SU-DHL-6 (cell line): ENCODE measurements around the gene SEC16A.

Source experiments
- H2AFZ ChIP-seq: fragments of 200-600 bp; sonication (generic); 2 replicates; pipeline ENCODE4 v1.6.1; 2014; ENCODE audit warnings: low read depth, mild to moderate bottlenecking, moderate library complexity, mixed read lengths, antibody characterized with exemption, low read length; ENCODE audit not compliant: severe bottlenecking
- H3F3A ChIP-seq: fragments of 200-600 bp; shearing (Covaris generic); 2 replicates; pipeline ENCODE4 v1.6.0; 2016; ENCODE audit warnings: antibody characterized with exemption, mild to moderate bottlenecking; ENCODE audit not compliant: insufficient read depth
- H3K27ac ChIP-seq: fragments of 200-600 bp; sonication (generic); 2 replicates; pipeline ENCODE4 v1.5.1; 2016; ENCODE audit warnings: low read depth, mild to moderate bottlenecking, low read length, moderate library complexity, mixed read lengths
- H3K27me3 ChIP-seq: fragments of 200-600 bp; sonication (generic), shearing (Covaris generic); 2 replicates; pipeline ENCODE4 v1.6.0; 2014; ENCODE audit warnings: mild to moderate bottlenecking, low read length
- H3K36me3 ChIP-seq: fragments of 200-600 bp; sonication (generic); 2 replicates; pipeline ENCODE4 v1.6.1; 2014; ENCODE audit warnings: mild to moderate bottlenecking, low read length, mixed read lengths
- H3K4me2 ChIP-seq: fragments of 300-600, 200-600 bp; shearing (Covaris generic), sonication (generic); 2 replicates; pipeline ENCODE4 v1.6.0; 2014; ENCODE audit warnings: low read length, low read depth, mild to moderate bottlenecking; ENCODE audit not compliant: poor library complexity, severe bottlenecking
- H3K4me3 ChIP-seq: fragments of 200-600 bp; sonication (generic); 2 replicates; pipeline ENCODE4 v1.5.1; 2014; ENCODE audit warnings: antibody characterized with exemption, low read length, mild to moderate bottlenecking, mixed read lengths; ENCODE audit not compliant: insufficient read depth, poor library complexity, severe bottlenecking
- H3K79me2 ChIP-seq: fragments of 200-600 bp; sonication (generic); 2 replicates; pipeline ENCODE4 v1.6.1; 2014; ENCODE audit warnings: mild to moderate bottlenecking, low read length, moderate library complexity; ENCODE audit not compliant: insufficient read depth
- H3K9ac ChIP-seq: fragments of 200-600 bp; sonication (generic); 2 replicates; pipeline ENCODE4 v1.7.0; 2014; ENCODE audit warnings: mild to moderate bottlenecking, low read length
- H3K9me2 ChIP-seq: fragments of 200-600 bp; sonication (generic); replicated peaks from 2 replicates; pipeline ENCODE4 v1.6.1; 2014; ENCODE audit warnings: low read length; ENCODE audit not compliant: insufficient read depth
- H3K9me3 ChIP-seq: fragments of 200-600 bp; sonication (generic); 2 replicates; pipeline ENCODE4 v1.6.1; 2014; ENCODE audit warnings: low read length, mixed read lengths; ENCODE audit not compliant: insufficient read depth
- H4K20me1 ChIP-seq: fragments of 200-600 bp; sonication (generic); 2 replicates; pipeline ENCODE4 v1.6.1; 2014; ENCODE audit warnings: low read depth, mild to moderate bottlenecking, antibody characterized with exemption, low read length, moderate library complexity, mixed read lengths
- EZH2phosphoT487 ChIP-seq: fragments of 200-600 bp; sonication (generic), shearing (Covaris generic); conservative IDR thresholded peaks from 2 replicates; pipeline ENCODE4 v1.6.1; 2018; ENCODE audit warnings: mild to moderate bottlenecking, antibody characterized with exemption, low read length, moderate library complexity, mixed read lengths
- TF ChIP-seq, protein P1 (sequence below): fragments of 200-600 bp; sonication (generic); IDR thresholded peaks from one replicate; pipeline ENCODE4 v1.5.1; 2017; ENCODE audit warnings: antibody characterized with exemption, mild to moderate bottlenecking, low read length, moderate library complexity; ENCODE audit not compliant: insufficient read depth, poor library complexity, severe bottlenecking

SEC16A gene

DNA sequence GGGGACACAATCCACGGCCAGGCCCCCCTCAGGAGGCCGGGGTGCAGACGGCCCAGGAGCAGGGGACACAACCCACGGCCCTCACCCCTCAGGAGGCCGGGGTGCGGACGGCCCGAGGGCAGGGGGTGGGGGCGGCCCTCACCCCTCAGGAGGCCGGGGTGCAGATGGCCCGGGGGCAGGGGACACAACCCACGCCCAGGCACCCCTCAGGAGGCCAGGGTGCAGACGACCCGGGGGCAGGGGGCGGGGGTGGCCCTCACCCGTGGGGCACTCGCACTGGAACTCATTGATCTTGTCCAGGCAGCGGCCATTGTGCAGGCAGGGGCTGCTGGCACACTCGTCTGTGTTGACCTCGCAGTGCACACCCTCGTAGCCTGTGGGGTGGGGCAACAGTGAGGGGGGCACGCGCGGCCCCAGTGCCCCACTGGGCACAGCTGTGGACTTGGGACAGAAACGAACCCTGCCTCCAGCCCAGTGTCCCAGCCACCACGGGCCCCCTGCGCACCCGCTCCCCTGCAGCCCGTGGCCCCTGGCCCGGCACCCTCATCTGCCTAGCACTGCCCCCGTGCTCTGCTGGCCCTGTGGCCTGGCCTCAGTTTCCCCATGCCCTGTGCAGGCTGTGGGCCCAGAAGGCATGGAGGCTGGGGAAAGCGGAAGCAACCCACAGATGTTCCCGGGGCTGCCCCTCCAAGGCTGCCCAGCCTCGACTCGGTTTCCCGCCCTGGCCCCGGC lies 34.3 kb upstream of the SEC16A start:
- no peak overlapping the region for H2AFZ ChIP-seq
- no peak overlapping the region for H3K9ac ChIP-seq
- H3K27ac ChIP-seq = no peak overlapping the region
- H3F3A ChIP-seq = no peaks in the 10 kb centered on the region
- no peaks in the 10 kb centered on the region for H4K20me1 ChIP-seq
- H3K79me2 ChIP-seq = no peaks in the 10 kb centered on the region
- H3K9me3 ChIP-seq = no peaks in the 10 kb centered on the region
- H3K4me2 ChIP-seq = no peak overlapping the region
- H3K9me2 ChIP-seq = no peaks in the 10 kb centered on the region
- H3K36me3 ChIP-seq = no peaks in the 10 kb centered on the region
- no peaks in the 10 kb centered on the region for H3K27me3 ChIP-seq
- TF ChIP-seq, protein P1, sequence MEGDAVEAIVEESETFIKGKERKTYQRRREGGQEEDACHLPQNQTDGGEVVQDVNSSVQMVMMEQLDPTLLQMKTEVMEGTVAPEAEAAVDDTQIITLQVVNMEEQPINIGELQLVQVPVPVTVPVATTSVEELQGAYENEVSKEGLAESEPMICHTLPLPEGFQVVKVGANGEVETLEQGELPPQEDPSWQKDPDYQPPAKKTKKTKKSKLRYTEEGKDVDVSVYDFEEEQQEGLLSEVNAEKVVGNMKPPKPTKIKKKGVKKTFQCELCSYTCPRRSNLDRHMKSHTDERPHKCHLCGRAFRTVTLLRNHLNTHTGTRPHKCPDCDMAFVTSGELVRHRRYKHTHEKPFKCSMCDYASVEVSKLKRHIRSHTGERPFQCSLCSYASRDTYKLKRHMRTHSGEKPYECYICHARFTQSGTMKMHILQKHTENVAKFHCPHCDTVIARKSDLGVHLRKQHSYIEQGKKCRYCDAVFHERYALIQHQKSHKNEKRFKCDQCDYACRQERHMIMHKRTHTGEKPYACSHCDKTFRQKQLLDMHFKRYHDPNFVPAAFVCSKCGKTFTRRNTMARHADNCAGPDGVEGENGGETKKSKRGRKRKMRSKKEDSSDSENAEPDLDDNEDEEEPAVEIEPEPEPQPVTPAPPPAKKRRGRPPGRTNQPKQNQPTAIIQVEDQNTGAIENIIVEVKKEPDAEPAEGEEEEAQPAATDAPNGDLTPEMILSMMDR = no peak
- no peak for TF ChIP-seq EZH2phosphoT487
- H3K4me3 ChIP-seq = no peak overlapping the region

DNA sequence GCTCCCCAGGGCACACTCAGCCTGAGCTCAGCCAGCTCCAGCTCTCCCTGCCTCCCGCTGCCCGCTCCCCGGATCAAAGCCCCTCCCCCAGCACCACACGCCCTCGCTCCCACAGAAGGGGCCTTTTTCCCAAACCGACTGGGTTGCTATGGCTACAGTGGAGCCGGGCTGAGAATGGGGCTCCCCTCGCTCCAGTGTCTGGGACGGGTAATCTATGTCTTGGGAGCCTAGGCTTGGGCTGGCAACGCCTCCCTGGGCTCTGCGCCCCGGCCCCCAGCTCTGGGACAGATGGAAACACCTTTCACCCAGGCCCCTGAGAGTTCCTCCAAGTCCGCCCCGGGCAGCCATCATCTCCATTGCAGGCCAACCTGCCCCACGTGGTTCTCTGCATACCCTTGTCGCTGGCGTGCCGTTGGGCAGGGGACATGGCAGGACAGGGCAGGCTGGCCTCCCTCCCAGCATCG lies 33.4 kb upstream of the SEC16A start:
- Histone ChIP-seq H3K36me3 (no peaks in the 10 kb centered on the region), H3K9ac (no peak overlapping the region), H3K79me2 (no peaks in the 10 kb centered on the region), H3K27me3 (no peaks in the 10 kb centered on the region), H3K9me2 (no peaks in the 10 kb centered on the region), H3K27ac (no peak overlapping the region), H3K4me2 (no peak overlapping the region), H2AFZ (no peak overlapping the region), H3K4me3 (no peak overlapping the region), H3K9me3 (no peaks in the 10 kb centered on the region), H3F3A (no peaks in the 10 kb centered on the region), H4K20me1 (no peaks in the 10 kb centered on the region)
- TF ChIP-seq, protein P1 = no peak
- TF ChIP-seq EZH2phosphoT487 = no peak

DNA sequence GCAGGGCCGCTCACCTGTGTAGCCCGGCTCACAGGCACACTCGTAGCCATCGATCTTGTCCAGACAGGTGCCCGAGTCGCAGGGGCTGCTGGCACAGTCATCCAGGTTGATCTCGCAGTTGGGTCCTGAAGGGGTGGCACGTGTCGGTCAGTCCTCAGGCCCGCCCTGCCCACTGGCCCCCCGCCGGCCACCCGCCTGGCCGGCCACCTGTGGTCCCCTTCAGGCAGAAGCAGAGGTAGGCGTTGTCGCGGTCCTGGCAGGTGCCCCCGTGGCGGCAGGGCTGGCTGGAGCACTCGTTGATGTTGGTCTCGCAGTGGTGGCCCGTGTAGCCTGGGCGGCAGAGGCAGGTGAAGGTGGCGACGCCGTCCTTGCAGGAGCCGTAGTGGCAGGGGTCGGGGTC lies 32.4 kb upstream of the SEC16A start:
- no peaks in the 10 kb centered on the region for H3K9me2 ChIP-seq
- no peak overlapping the region for H3K4me2 ChIP-seq
- H3F3A ChIP-seq = no peaks in the 10 kb centered on the region
- H3K36me3 ChIP-seq = no peaks in the 10 kb centered on the region
- H3K9ac ChIP-seq = no peak overlapping the region
- no peaks in the 10 kb centered on the region for H3K27me3 ChIP-seq
- no peak overlapping the region for H2AFZ ChIP-seq
- no peak overlapping the region for H3K27ac ChIP-seq
- no peak overlapping the region for H3K4me3 ChIP-seq
- no peak for TF ChIP-seq EZH2phosphoT487
- TF ChIP-seq, protein P1 = no peak
- no peaks in the 10 kb centered on the region for H3K9me3 ChIP-seq
- H4K20me1 ChIP-seq = no peaks in the 10 kb centered on the region
- no peaks in the 10 kb centered on the region for H3K79me2 ChIP-seq
